Measurements from ENCODE around the gene UNG. TPM values are rescaled to one million over a fixed set of nuclear protein-coding genes. Genes with fewer than 3 reads are reported as not detected.

Gene UNG
- total and polyA plus RNA-seq, 2 experiments from 2014 or later, result 90.5 to 209 TPM

- 0 out of 2 replicates have a peak overlapping the region, but pooled peaks have one; percentile 18 for H2AFZ ChIP-seq
- no peak overlapping the region for H3K4me2 ChIP-seq
- no peak for ATAC-seq
Measured at GRCh38 chr12:109150124-109150640, 52.8 kb downstream of the UNG start.

GRCh38 chr12:109151457-109151856 is 54.1 kb downstream of the UNG start:
- no peak overlapping the region for H3K27ac ChIP-seq (ENCODE audit: low read depth)
- peaks cover 8% of the 10 kb centered on the region for H3K4me1 Mint-ChIP-seq
- DNase-seq (ENCODE audit: low spot score), result no peak
- peaks cover 6% of the 10 kb centered on the region for H3K4me1 ChIP-seq (ENCODE audit: insufficient read depth)
- H2AFZ ChIP-seq, result 0 out of 2 replicates have a peak overlapping the region, but pooled peaks have one; percentile 13
- 0 out of 2 replicates have a peak, but pooled peaks cover 2% of the 10 kb centered on the region for H3F3A ChIP-seq (replicated peaks; ENCODE audit: low read depth)
- no peaks in the 10 kb centered on the region for H4K20me1 ChIP-seq (replicated peaks; ENCODE audit: insufficient read depth)
- no peaks in the 10 kb centered on the region for H3K27me3 ChIP-seq (ENCODE audit: insufficient read depth)
- H3K27me3 Mint-ChIP-seq (ENCODE audit: insufficient read depth, low read depth, poor library complexity), result peaks cover 6% of the 10 kb centered on the region
- no peak overlapping the region; the same call in 1 of the 2 replicates for H3K27ac Mint-ChIP-seq
- no peak overlapping the region for H3K4me3 ChIP-seq
- H3K36me3 ChIP-seq (ENCODE audit: insufficient read depth), result no peaks in the 10 kb centered on the region
- peaks cover 10% of the 10 kb centered on the region; the same call in 1 of the 2 replicates for H3K79me2 ChIP-seq (replicated peaks; ENCODE audit: insufficient read depth)
- no peak overlapping the region for H3K4me2 ChIP-seq
- H3K9me2 ChIP-seq (ENCODE audit: insufficient read depth), result no peaks in the 10 kb centered on the region
- H3K36me3 Mint-ChIP-seq (ENCODE audit: low read depth), result no peaks in the 10 kb centered on the region
- H3K4me3 Mint-ChIP-seq, result no peak overlapping the region
- H3K9me3 Mint-ChIP-seq, result no peaks in the 10 kb centered on the region
- ATAC-seq, result no peak
- TF ChIP-seq STAT1 (IDR thresholded peaks at IDR 0.05; ENCODE audit: unreplicated experiment), result no peak
- TF ChIP-seq JUNB (IDR thresholded peaks at IDR 0.05; ENCODE audit: unreplicated experiment), result no peak
- no peak for TF ChIP-seq POLR2AphosphoS5 (IDR thresholded peaks at IDR 0.05; ENCODE audit: low read depth)
- no peak for TF ChIP-seq EZH2phosphoT487 (IDR thresholded peaks at IDR 0.05; ENCODE audit: unreplicated experiment)

More at GRCh38 chr12:109150124-109150640, 52.8 kb downstream of the UNG start:
- Histone ChIP-seq H3K36me3 (ENCODE audit: insufficient read depth) (no peaks in the 10 kb centered on the region), H4K20me1 (replicated peaks; ENCODE audit: insufficient read depth) (no peaks in the 10 kb centered on the region), H3K4me1 (ENCODE audit: insufficient read depth) (no peaks in the 10 kb centered on the region), H3K9me2 (ENCODE audit: insufficient read depth) (no peaks in the 10 kb centered on the region), H3K79me2 (replicated peaks; ENCODE audit: insufficient read depth) (no peaks in the 10 kb centered on the region), H3F3A (replicated peaks; ENCODE audit: low read depth) (0 out of 2 replicates have a peak, but pooled peaks cover 2% of the 10 kb centered on the region), H3K27ac (ENCODE audit: low read depth) (no peak overlapping the region), H3K27me3 (ENCODE audit: insufficient read depth) (no peaks in the 10 kb centered on the region), H3K4me3 (no peak overlapping the region)
- no peak for TF ChIP-seq EZH2 (IDR thresholded peaks at IDR 0.05; ENCODE audit: low read depth, unreplicated experiment)
- TF ChIP-seq ZNF114 (CRISPR knock-in tag; IDR thresholded peaks at IDR 0.05), result no peak
- TF ChIP-seq CTCF (conservative IDR thresholded peaks at IDR 0.05; ENCODE audit: low read depth in 2 of 2), result no peak
- TF ChIP-seq EZH2phosphoT487 (IDR thresholded peaks at IDR 0.05; ENCODE audit: unreplicated experiment), result no peak
- TF ChIP-seq CREB1 (CRISPR knock-in tag; IDR thresholded peaks at IDR 0.05; ENCODE audit: low read depth), result no peak
- TF ChIP-seq POLR2AphosphoS5 (IDR thresholded peaks at IDR 0.05; ENCODE audit: low read depth), result no peak
- no peak for TF ChIP-seq JUNB (IDR thresholded peaks at IDR 0.05; ENCODE audit: unreplicated experiment)
- no peak overlapping the region for H3K27ac Mint-ChIP-seq
- H3K4me1 Mint-ChIP-seq, result peaks cover 5% of the 10 kb centered on the region; the same call in 2 of the 3 replicates
- no peaks in the 10 kb centered on the region for H3K9me3 Mint-ChIP-seq
- no peak overlapping the region for H3K4me3 Mint-ChIP-seq
- no peak for DNase-seq (ENCODE audit: low spot score)
- H3K36me3 Mint-ChIP-seq (ENCODE audit: low read depth), result no peaks in the 10 kb centered on the region
- peaks cover 6% of the 10 kb centered on the region for H3K27me3 Mint-ChIP-seq (ENCODE audit: insufficient read depth, low read depth, poor library complexity)
